ENCODE results near the gene KRT33B. TPM values are rescaled to one million over a fixed set of nuclear protein-coding genes. Genes with fewer than 3 reads are reported as not detected.

KRT33B gene
- total and polyA plus RNA-seq, 7 experiments from 2014 or later: not detected

DNA sequence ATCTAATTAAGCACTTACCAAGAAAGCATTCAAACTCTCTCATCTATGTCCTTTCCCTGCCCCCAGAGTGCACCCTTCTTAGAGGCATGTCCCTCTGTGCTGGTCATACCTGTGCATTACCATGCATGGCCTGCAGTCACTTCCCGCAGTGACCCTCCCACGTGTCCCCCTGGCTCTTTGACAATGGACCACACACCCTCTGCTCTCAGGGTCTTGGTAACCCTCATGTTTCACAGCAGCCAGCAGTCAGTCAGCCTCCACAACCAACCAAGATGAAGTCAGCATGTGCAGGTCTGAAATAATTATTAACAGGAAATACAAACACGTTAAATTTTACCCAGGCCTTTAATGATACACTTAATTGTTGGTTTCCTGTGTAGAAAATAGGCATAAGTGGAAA, 29.1 kb downstream of the KRT33B start:
- H3K36me3 Mint-ChIP-seq: peaks cover 4 to 21% (median 11%) of the 10 kb centered on the region in 5 donors
- Histone ChIP-seq H3K27me3 (ENCODE audit: control insufficient read depth in 2 of 2, insufficient read depth in 2 of 2, low read length in 2 of 2) (no peaks in the 10 kb centered on the region), H3K27ac (ENCODE audit: low read depth, low read length) (peak overlapping the region; percentile 87), H3K4me1 (ENCODE audit: control insufficient read depth in 2 of 2, insufficient read depth in 2 of 2, low read length in 2 of 2) (peaks cover 64 to 71% of the 10 kb centered on the region in 2 donors), H3K4me3 (ENCODE audit: low read length) (peak overlapping the region; percentile 1), H3K9me3 (ENCODE audit: control insufficient read depth in 2 of 3, low read length in 3 of 3) (peaks cover 0 to 13% (median 5%) of the 10 kb centered on the region in 3 experiments), H3K36me3 (ENCODE audit: control insufficient read depth in 2 of 3, insufficient read depth in 3 of 3, low read length in 3 of 3) (no peaks in the 10 kb centered on the region)
- CTCF ChIA-PET: interaction anchor here (1.4 to 3.1 kb wide), 3 partner anchors 12 to 209 kb away, joined by 3 to 22 read pairs (median 5); no protein-coding TSS in a partner anchor
- POLR2A ChIA-PET: interaction anchor here (0.9 to 3.0 kb wide), 5 partner anchors 10 to 209 kb away, joined by 3 to 18 read pairs (median 6); partner anchors contain the start of genes KRT33A and KRTAP16-1
- peaks cover 0 to 18% (median 0%) of the 10 kb centered on the region in 5 donors for H3K27me3 Mint-ChIP-seq
- intact Hi-C loops (cut with micrococcal nuclease): loop anchor here in 1 of 2 donors (5.0 kb wide), 1 partner anchor 62 kb away; no protein-coding TSS in a partner anchor
- H3K4me1 Mint-ChIP-seq: peaks cover 38 to 90% (median 70%) of the 10 kb centered on the region in 7 donors
- ATAC-seq (no peak), DNase-seq (no peak)
- H3K27ac Mint-ChIP-seq: peak overlapping the region; percentile 89 to 99 (median 96)
- peak overlapping the region; percentile 7 to 81 (median 72) for H3K4me3 Mint-ChIP-seq
- H3K9me3 Mint-ChIP-seq: peaks cover 0 to 29% (median 10%) of the 10 kb centered on the region in 11 donors

- POLR2A ChIA-PET: interaction anchor here (1.1 to 1.6 kb wide), 4 partner anchors 8 to 210 kb away, joined by 3 to 6 read pairs (median 4); no protein-coding TSS in a partner anchor
- H3K27ac ChIP-seq (ENCODE audit: low read depth, low read length): peak overlapping the region; percentile 87
- H3K4me3 Mint-ChIP-seq: peak overlapping the region; percentile 28 to 81 (median 74)
- ATAC-seq (no peak), DNase-seq (no peak)
- H3K27me3 Mint-ChIP-seq: peaks cover 0 to 14% (median 0%) of the 10 kb centered on the region in 5 donors
- peak overlapping the region; percentile 31 for H3K4me3 ChIP-seq (ENCODE audit: low read length)
- H3K27ac Mint-ChIP-seq: peak overlapping the region; percentile 92 to 99 (median 96)
- H3K9me3 Mint-ChIP-seq: peaks cover 0 to 29% (median 10%) of the 10 kb centered on the region in 11 donors
- intact Hi-C loops (cut with micrococcal nuclease): loop anchor here (1.0 to 5.0 kb wide), 4 partner anchors 17 to 327 kb away; no protein-coding TSS in a partner anchor
- peaks cover 45 to 95% (median 79%) of the 10 kb centered on the region in 7 donors for H3K4me1 Mint-ChIP-seq
- H3K36me3 ChIP-seq (ENCODE audit: control insufficient read depth in 2 of 3, insufficient read depth in 3 of 3, low read length in 3 of 3): no peaks in the 10 kb centered on the region
- H3K4me1 ChIP-seq (ENCODE audit: control insufficient read depth in 2 of 2, insufficient read depth in 2 of 2, low read length in 2 of 2): peaks cover 72 to 79% of the 10 kb centered on the region in 2 donors
- CTCF ChIA-PET: interaction anchor here (0.6 to 3.1 kb wide), 3 partner anchors 17 to 53 kb away, joined by 3 to 22 read pairs (median 4); partner anchors contain the start of gene KRTAP16-1
- H3K36me3 Mint-ChIP-seq: peaks cover 4 to 21% (median 6%) of the 10 kb centered on the region in 5 donors
- H3K9me3 ChIP-seq (ENCODE audit: control insufficient read depth in 2 of 3, low read length in 3 of 3): peaks cover 0 to 13% (median 5%) of the 10 kb centered on the region in 3 experiments
- H3K27me3 ChIP-seq (ENCODE audit: control insufficient read depth in 2 of 2, insufficient read depth in 2 of 2, low read length in 2 of 2): no peaks in the 10 kb centered on the region
Observed at GRCh38 chr17:41339571-41340172, 29.9 kb downstream of the KRT33B start.

- Histone ChIP-seq H3K9me3 (ENCODE audit: control insufficient read depth in 2 of 3, low read length in 3 of 3) (peaks cover 0 to 13% (median 5%) of the 10 kb centered on the region in 3 experiments), H3K36me3 (ENCODE audit: control insufficient read depth in 2 of 3, insufficient read depth in 3 of 3, low read length in 3 of 3) (no peaks in the 10 kb centered on the region), H3K27me3 (ENCODE audit: control insufficient read depth in 2 of 2, insufficient read depth in 2 of 2, low read length in 2 of 2) (no peaks in the 10 kb centered on the region), H3K4me1 (ENCODE audit: control insufficient read depth in 2 of 2, insufficient read depth in 2 of 2, low read length in 2 of 2) (peaks cover 78 to 85% of the 10 kb centered on the region in 2 donors), H3K4me3 (ENCODE audit: low read length) (no peak overlapping the region), H3K27ac (ENCODE audit: low read depth, low read length) (peak overlapping the region; percentile 87)
- peak overlapping the region; percentile 28 to 81 (median 74) for H3K4me3 Mint-ChIP-seq
- POLR2A ChIA-PET: interaction anchor here (0.6 to 1.6 kb wide), 5 partner anchors 9 to 210 kb away, joined by 3 to 8 read pairs (median 4); no protein-coding TSS in a partner anchor
- ATAC-seq (peak; percentile 90), DNase-seq (peak in 7 of 9 donors; percentile 71 to 93 (median 88))
- peaks cover 0 to 24% (median 10%) of the 10 kb centered on the region in 11 donors for H3K9me3 Mint-ChIP-seq
- peaks cover 0 to 14% (median 0%) of the 10 kb centered on the region in 5 donors for H3K27me3 Mint-ChIP-seq
- CTCF ChIA-PET: interaction anchor here (0.6 to 3.1 kb wide), 3 partner anchors 17 to 53 kb away, joined by 3 to 22 read pairs (median 4); partner anchors contain the start of gene KRTAP16-1
- H3K27ac Mint-ChIP-seq: peak overlapping the region; percentile 92 to 99 (median 96)
- H3K36me3 Mint-ChIP-seq: peaks cover 4 to 21% (median 6%) of the 10 kb centered on the region in 5 donors
- intact Hi-C loops (cut with micrococcal nuclease): loop anchor here (1.0 to 2.0 kb wide), 3 partner anchors 16 to 328 kb away; no protein-coding TSS in a partner anchor
- H3K4me1 Mint-ChIP-seq: peaks cover 47 to 99% (median 85%) of the 10 kb centered on the region in 7 donors
Observed at GRCh38 chr17:41338961-41339485, 30.6 kb downstream of the KRT33B start.

GRCh38 chr17:41335747-41336146, 33.9 kb downstream of the KRT33B start:
- Mint-ChIP-seq H3K36me3 (peaks cover 0 to 2% (median 0%) of the 10 kb centered on the region in 5 donors), H3K27me3 (peaks cover 0 to 7% (median 0%) of the 10 kb centered on the region in 5 donors), H3K27ac (peak overlapping the region; percentile 9 to 96 (median 72)), H3K9me3 (no peaks in the 10 kb centered on the region), H3K4me1 (peaks cover 36 to 84% (median 69%) of the 10 kb centered on the region in 7 donors), H3K4me3 (peak overlapping the region in 6 of 10 donors; percentile 5 to 73 (median 15))
- ATAC-seq (no peak), DNase-seq (no peak)
- H3K4me3 ChIP-seq (ENCODE audit: low read length): no peak overlapping the region
- H3K27ac ChIP-seq (ENCODE audit: low read depth, low read length): no peak overlapping the region
- no peaks in the 10 kb centered on the region for H3K27me3 ChIP-seq (ENCODE audit: control insufficient read depth in 2 of 2, insufficient read depth in 2 of 2, low read length in 2 of 2)
- intact Hi-C loops (cut with micrococcal nuclease): no loop called here
- CTCF ChIA-PET: no interaction called here
- H3K36me3 ChIP-seq (ENCODE audit: control insufficient read depth in 2 of 3, insufficient read depth in 3 of 3, low read length in 3 of 3): no peaks in the 10 kb centered on the region
- peaks cover 56 to 68% of the 10 kb centered on the region in 2 donors for H3K4me1 ChIP-seq (ENCODE audit: control insufficient read depth in 2 of 2, insufficient read depth in 2 of 2, low read length in 2 of 2)
- no peaks in the 10 kb centered on the region for H3K9me3 ChIP-seq (ENCODE audit: control insufficient read depth in 2 of 3, low read length in 3 of 3)
- POLR2A ChIA-PET: no interaction called here

DNA sequence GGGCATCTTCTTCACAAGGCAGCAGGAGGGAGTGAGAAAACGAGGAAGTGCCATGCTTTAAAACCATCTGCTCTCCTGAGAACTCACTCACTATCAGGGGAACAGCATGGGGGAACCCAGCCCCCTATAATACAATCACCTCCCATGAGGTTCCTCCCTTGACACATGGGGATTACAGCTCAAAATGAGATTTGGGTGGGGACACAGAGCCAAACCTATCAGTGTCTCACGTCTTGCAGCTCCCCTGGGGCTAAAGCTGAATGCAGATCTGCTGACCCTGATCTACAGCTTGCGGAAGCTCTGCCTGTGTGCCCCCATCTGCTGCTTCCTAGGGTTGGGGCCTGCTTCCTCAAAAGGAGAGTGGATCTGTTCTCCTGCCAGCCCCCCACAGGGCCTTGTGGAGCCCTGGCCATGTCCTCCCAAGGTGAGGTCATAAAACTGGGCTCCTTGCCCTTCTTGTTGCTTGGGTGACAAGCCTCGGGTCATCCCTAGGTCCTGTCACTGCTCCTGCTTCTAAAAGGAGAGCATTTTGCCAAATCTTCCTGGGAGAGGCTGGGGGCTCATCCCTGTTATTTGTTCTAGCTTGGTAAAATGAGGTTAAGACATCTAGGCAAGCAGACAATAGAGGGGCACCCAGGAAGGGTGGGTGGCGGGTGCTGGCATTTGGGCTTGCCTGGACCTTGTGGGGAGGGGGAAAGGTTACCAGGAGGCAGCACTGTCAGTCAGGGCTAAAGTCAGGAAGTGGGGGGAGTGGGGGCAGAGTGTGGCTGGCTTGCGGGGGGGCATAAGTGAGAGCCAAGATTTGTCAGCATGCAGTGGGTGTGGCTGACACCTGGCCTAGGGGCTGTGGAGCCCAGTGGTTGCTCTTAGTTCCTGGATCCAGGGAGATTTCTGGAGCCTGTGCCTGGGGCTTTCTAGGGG, 35.0 kb downstream of the KRT33B start:
- Mint-ChIP-seq H3K9me3 (no peaks in the 10 kb centered on the region), H3K36me3 (no peaks in the 10 kb centered on the region), H3K4me1 (peaks cover 25 to 76% (median 58%) of the 10 kb centered on the region in 7 donors), H3K27me3 (peaks cover 0 to 7% (median 0%) of the 10 kb centered on the region in 5 donors), H3K27ac (peak overlapping the region in 8 of 9 donors; percentile 38 to 93 (median 73)), H3K4me3 (peak overlapping the region in 5 of 10 donors; percentile 16 to 69 (median 50))
- ChIA-PET POLR2A (interaction anchor here (0.6 to 0.7 kb wide), 2 partner anchors 13 to 55 kb away, joined by 3 to 4 read pairs; no protein-coding TSS in a partner anchor), CTCF (interaction anchor here (1.2 to 1.8 kb wide), 2 partner anchors 12 to 16 kb away, joined by 3 to 5 read pairs; partner anchors contain the start of gene KRT33A)
- Histone ChIP-seq H3K27me3 (ENCODE audit: control insufficient read depth in 2 of 2, insufficient read depth in 2 of 2, low read length in 2 of 2) (no peaks in the 10 kb centered on the region), H3K4me1 (ENCODE audit: control insufficient read depth in 2 of 2, insufficient read depth in 2 of 2, low read length in 2 of 2) (peaks cover 45 to 57% of the 10 kb centered on the region in 2 donors), H3K36me3 (ENCODE audit: control insufficient read depth in 2 of 3, insufficient read depth in 3 of 3, low read length in 3 of 3) (no peaks in the 10 kb centered on the region), H3K9me3 (ENCODE audit: control insufficient read depth in 2 of 3, low read length in 3 of 3) (no peaks in the 10 kb centered on the region), H3K4me3 (ENCODE audit: low read length) (no peak overlapping the region), H3K27ac (ENCODE audit: low read depth, low read length) (no peak overlapping the region)
- DNase-seq (no peak), ATAC-seq (no peak)
- intact Hi-C loops (cut with micrococcal nuclease): no loop called here

All from naive thymus-derived CD4-positive, alpha-beta T cell (primary cell).